ENCODE results near the gene RCAN1. TPM values are rescaled to one million over a fixed set of nuclear protein-coding genes. Genes with fewer than 3 reads are reported as not detected.
"Not testable (repeated sequence)": the region's sequence is repeated elsewhere in the genome, so short reads cannot be mapped to it uniquely, and the experiment has no call there.

RCAN1 gene
- total RNA-seq, 1 experiment from 2014 or later = 9.7 TPM

GRCh38 chr21:34565238-34565637, 49.7 kb downstream of the RCAN1 start:
- Histone ChIP-seq H3K27ac (ENCODE audit: low read depth, low read length) (no peak overlapping the region), H3K4me3 (replicated peaks in 1 of 2; ENCODE audit: low read depth in 1 of 2, low read length in 2 of 2) (no peak overlapping the region), H3K9me2 (ENCODE audit: insufficient read depth) (no peaks in the 10 kb centered on the region), H3K9me3 (ENCODE audit: control insufficient read depth in 1 of 2, insufficient read depth in 1 of 2, low read depth in 1 of 2, low read length in 2 of 2) (no peaks in the 10 kb centered on the region), H3K36me3 (ENCODE audit: control insufficient read depth in 1 of 2, insufficient read depth in 2 of 2, low read length in 2 of 2) (no peaks in the 10 kb centered on the region), H3K79me2 (ENCODE audit: insufficient read depth, low read length) (no peaks in the 10 kb centered on the region), H3K9ac (ENCODE audit: low read length) (no peak overlapping the region), H3K4me2 (ENCODE audit: low read length) (no peak overlapping the region), H3K4me1 (ENCODE audit: control insufficient read depth in 1 of 2, insufficient read depth in 2 of 2, low read length in 2 of 2) (peaks cover 0 to 6% of the 10 kb centered on the region in 2 experiments; a peak in 1 of 4 replicates), H3K27me3 (ENCODE audit: insufficient read depth, low read length) (no peaks in the 10 kb centered on the region), H2AFZ (ENCODE audit: low read depth, low read length, poor library complexity, severe bottlenecking) (no peak overlapping the region), H4K20me1 (ENCODE audit: insufficient read depth) (no peaks in the 10 kb centered on the region)
- ChIA-PET RAD21 (ENCODE audit: low non-redundant PET in 1 of 2, low total read pairs in 2 of 2, uncharacterized antibody in 2 of 2, unreplicated experiment in 2 of 2) (no interaction called here), CTCF (no interaction called here), POLR2A (no interaction called here)
- ATAC-seq (no peak), DNase-seq (ENCODE audit: low read depth, low spot score) (no peak)
- intact Hi-C loops (cut with micrococcal nuclease) = no loop called here
- no peak for TF ChIP-seq EZH2 (IDR thresholded peaks at IDR 0.05)
- TF ChIP-seq SIN3A (IDR thresholded peaks at IDR 0.05; ENCODE audit: low read depth) = no peak
- no peak for TF ChIP-seq ZNF274 (IDR thresholded peaks at IDR 0.05; ENCODE audit: low read depth, low read length)
- no peak for TF ChIP-seq TCF7L2 (IDR thresholded peaks at IDR 0.05; ENCODE audit: borderline replicate concordance, extremely low read depth, insufficient read depth, insufficient read length)
- no peak for TF ChIP-seq ATF3 (IDR thresholded peaks at IDR 0.05)
- no peak for TF ChIP-seq POLR2A (IDR thresholded peaks at IDR 0.05; ENCODE audit: borderline replicate concordance, extremely low read depth, insufficient read depth, insufficient read length)
- TF ChIP-seq ZFX (IDR thresholded peaks at IDR 0.05) = no peak
- no peak for TF ChIP-seq ZBTB33 (IDR thresholded peaks at IDR 0.05; ENCODE audit: extremely low read depth, insufficient replicate concordance, low read length)
- no peak for TF ChIP-seq YY1 (IDR thresholded peaks at IDR 0.05; ENCODE audit: extremely low read depth, insufficient replicate concordance, low read depth, low read length)
- no peak for TF ChIP-seq ELF1 (IDR thresholded peaks at IDR 0.05; ENCODE audit: borderline replicate concordance, low read depth)
- no peak for TF ChIP-seq EGR1 (IDR thresholded peaks at IDR 0.05; ENCODE audit: low read depth)
- no peak for TF ChIP-seq SP1 (IDR thresholded peaks at IDR 0.05; ENCODE audit: low read depth)
- TF ChIP-seq EZH2phosphoT487 (IDR thresholded peaks at IDR 0.05; ENCODE audit: borderline replicate concordance) = no peak
- no peak for TF ChIP-seq CTCF (IDR thresholded peaks at IDR 0.05 in 2 of 3, conservative IDR thresholded peaks at IDR 0.05 in 1 of 3; ENCODE audit: borderline replicate concordance in 1 of 3, insufficient read depth in 1 of 3, low read depth in 2 of 3, low read length in 2 of 3)
- no TSS peak for BruUV-seq (replicated peaks)

GRCh38 chr21:34563370-34563769, 51.5 kb downstream of the RCAN1 start:
- H3K9me2 ChIP-seq (ENCODE audit: insufficient read depth); H3K9ac ChIP-seq (ENCODE audit: low read length); ATAC-seq; H3K4me1 ChIP-seq (ENCODE audit: control insufficient read depth in 1 of 2, insufficient read depth in 2 of 2, low read length in 2 of 2); DNase-seq (ENCODE audit: low read depth, low spot score); H3K4me2 ChIP-seq (ENCODE audit: low read length); RAD21 ChIA-PET (ENCODE audit: low non-redundant PET in 1 of 2, low total read pairs in 2 of 2, uncharacterized antibody in 2 of 2, unreplicated experiment in 2 of 2); H3K9me3 ChIP-seq (ENCODE audit: control insufficient read depth in 1 of 2, insufficient read depth in 1 of 2, low read depth in 1 of 2, low read length in 2 of 2); H3K4me3 ChIP-seq (replicated peaks in 1 of 2; ENCODE audit: low read depth in 1 of 2, low read length in 2 of 2); H2AFZ ChIP-seq (ENCODE audit: low read depth, low read length, poor library complexity, severe bottlenecking); H3K27ac ChIP-seq (ENCODE audit: low read depth, low read length); intact Hi-C loops (cut with micrococcal nuclease); H3K27me3 ChIP-seq (ENCODE audit: insufficient read depth, low read length); BruUV-seq (replicated peaks); POLR2A ChIA-PET; H4K20me1 ChIP-seq (ENCODE audit: insufficient read depth); H3K36me3 ChIP-seq (ENCODE audit: control insufficient read depth in 1 of 2, insufficient read depth in 2 of 2, low read length in 2 of 2); CTCF ChIA-PET; H3K79me2 ChIP-seq (ENCODE audit: insufficient read depth, low read length): not testable (repeated sequence)
